Brain microvascular endothelial cell (primary cell): ENCODE results near the gene IMPG2.

Experiments used
- DNase-seq: peaks from one replicate; pipeline ENCODE4 v3.0.0-alpha.2; 2020
- H3K27ac ChIP-seq: fragments of 250-450 bp; sonication (Bioruptor Pico); 2 replicates; pipeline ENCODE4 v1.5.1; 2020; ENCODE audit warnings: mild to moderate bottlenecking, moderate library complexity
- H3K27me3 ChIP-seq: fragments of 250-450 bp; sonication (Bioruptor Pico); replicated peaks from 2 replicates; pipeline ENCODE4 v1.5.1; 2020; ENCODE audit warnings: mild to moderate bottlenecking
- H3K36me3 ChIP-seq: fragments of 250-450 bp; sonication (Bioruptor Pico); replicated peaks from 2 replicates; pipeline ENCODE4 v1.5.1; 2020; ENCODE audit warnings: mild to moderate bottlenecking
- H3K4me3 ChIP-seq: 2 replicates; pipeline ENCODE4 v1.5.1; 2011; ENCODE audit warnings: low read depth, mild to moderate bottlenecking, control low read depth, low read length, moderate library complexity
- CTCF ChIP-seq: IDR thresholded peaks from 2 replicates; pipeline ENCODE4 v1.5.1; 2011; ENCODE audit warnings: low read depth, mild to moderate bottlenecking, moderate library complexity, low read length, control low read depth, inconsistent platforms; ENCODE audit errors: missing control alignments
- in situ Hi-C: cut with HindIII; loops from 2 replicates; pipeline ENCODE4 v1.10.0; 2017; ENCODE audit warnings: low sequenced_read_pairs, low pct_ligation_motif_present

The IMPG2 gene

GRCh38 chr3:101217472-101218245 lies 102.7 kb downstream of the IMPG2 start:
- DNase-seq = no peak
- no peaks in the 10 kb centered on the region for H3K27me3 ChIP-seq
- no peak for TF ChIP-seq CTCF
- no peak overlapping the region for H3K4me3 ChIP-seq
- in situ Hi-C loops = no loop called here
- H3K27ac ChIP-seq = no peak overlapping the region
- H3K36me3 ChIP-seq = no peaks in the 10 kb centered on the region

GRCh38 chr3:101216710-101217465 lies 103.5 kb downstream of the IMPG2 start:
- Histone ChIP-seq H3K36me3 (no peaks in the 10 kb centered on the region), H3K27ac (no peak overlapping the region), H3K4me3 (no peak overlapping the region), H3K27me3 (no peaks in the 10 kb centered on the region)
- TF ChIP-seq CTCF = no peak
- in situ Hi-C loops = no loop called here
- DNase-seq = peak; percentile 28

GRCh38 chr3:101212730-101213129 lies 107.6 kb downstream of the IMPG2 start:
- H3K27me3 ChIP-seq = no peaks in the 10 kb centered on the region
- in situ Hi-C loops = no loop called here
- no peak for DNase-seq
- no peak overlapping the region for H3K4me3 ChIP-seq
- H3K36me3 ChIP-seq = no peaks in the 10 kb centered on the region
- H3K27ac ChIP-seq = no peak overlapping the region
- no peak for TF ChIP-seq CTCF

- no peak for DNase-seq
- H3K27ac ChIP-seq = no peak overlapping the region
- no peak for TF ChIP-seq CTCF
- no peak overlapping the region for H3K4me3 ChIP-seq
- H3K36me3 ChIP-seq = no peaks in the 10 kb centered on the region
- in situ Hi-C loops = no loop called here
- no peaks in the 10 kb centered on the region for H3K27me3 ChIP-seq
Observed at GRCh38 chr3:101204246-101204645, 116.1 kb downstream of the IMPG2 start.

GRCh38 chr3:101203411-101203810 lies 117.0 kb downstream of the IMPG2 start:
- no peaks in the 10 kb centered on the region for H3K36me3 ChIP-seq
- no peak overlapping the region for H3K4me3 ChIP-seq
- peak; percentile 18 for DNase-seq
- H3K27ac ChIP-seq = no peak overlapping the region
- no peak for TF ChIP-seq CTCF
- no peaks in the 10 kb centered on the region for H3K27me3 ChIP-seq
- in situ Hi-C loops = no loop called here
